HG03575 (cell line): ENCODE data around the gene TMEM82.

Experiments
- ATAC-seq: cut with Tn5 transposase; IDR thresholded peaks from one replicate; pipeline ENCODE4 v1.9.1; 2021; ENCODE audit not compliant: unreplicated experiment, insufficient number of reproducible peaks, low FRiP score; ENCODE audit errors: extremely low read depth

TMEM82 gene

GRCh38 chr1:15768388-15768787 is 26.1 kb downstream of the TMEM82 start:
- no peak for ATAC-seq

GRCh38 chr1:15770313-15770962 is 28.1 kb downstream of the TMEM82 start:
- no peak for ATAC-seq

GRCh38 chr1:15771836-15772515 is 29.7 kb downstream of the TMEM82 start:
- ATAC-seq = no peak

GRCh38 chr1:15775706-15776105 is 33.4 kb downstream of the TMEM82 start:
- no peak for ATAC-seq

- no peak for ATAC-seq
Measured at GRCh38 chr1:15777909-15778707, 35.8 kb downstream of the TMEM82 start.

GRCh38 chr1:15785683-15786082 is 43.4 kb downstream of the TMEM82 start:
- ATAC-seq = no peak

GRCh38 chr1:15786581-15786980 is 44.3 kb downstream of the TMEM82 start:
- ATAC-seq = no peak

GRCh38 chr1:15788624-15789301 is 46.5 kb downstream of the TMEM82 start:
- ATAC-seq = no peak

GRCh38 chr1:15796086-15796462 is 53.8 kb downstream of the TMEM82 start:
- no peak for ATAC-seq
